ENCODE data around the gene LRRC74B.
"Not testable (repeated sequence)": the region's sequence is repeated elsewhere in the genome, so short reads cannot be mapped to it uniquely, and the experiment has no call there.

LRRC74B gene

GRCh38 chr22:21031545-21032036 lies 14.2 kb upstream of the LRRC74B start:
- no peak for DNase-seq (ENCODE audit: low read depth in 2 of 3, low spot score in 2 of 3)

- no peak for DNase-seq (ENCODE audit: low read depth in 2 of 3, low spot score in 2 of 3)
Measured at GRCh38 chr22:21032037-21032867, 13.5 kb upstream of the LRRC74B start, which contains the start of gene SLC7A4. Gene SLC7A4, minus strand, starts transcription at chr22:21032561. Its CDS starts 749 bp downstream, at chr22:21031812.

GRCh38 chr22:21032868-21033688 lies 12.7 kb upstream of the LRRC74B start:
- DNase-seq (ENCODE audit: low read depth in 2 of 3, low spot score in 2 of 3): no peak

GRCh38 chr22:21033895-21034294 lies 11.9 kb upstream of the LRRC74B start:
- DNase-seq (ENCODE audit: low read depth in 2 of 3, low spot score in 2 of 3): no peak

GRCh38 chr22:21034989-21035388 lies 10.8 kb upstream of the LRRC74B start:
- DNase-seq (ENCODE audit: low read depth in 2 of 3, low spot score in 2 of 3): no peak

- DNase-seq (ENCODE audit: low read depth in 2 of 3, low spot score in 2 of 3): no peak
Measured at GRCh38 chr22:21038405-21038804, 7.3 kb upstream of the LRRC74B start.

GRCh38 chr22:21039158-21039557 lies 6.6 kb upstream of the LRRC74B start:
- not testable (repeated sequence) for DNase-seq (ENCODE audit: low read depth in 2 of 3, low spot score in 2 of 3)

GRCh38 chr22:21041937-21042336 lies 3.8 kb upstream of the LRRC74B start:
- DNase-seq (ENCODE audit: low read depth in 2 of 3, low spot score in 2 of 3): no peak

GRCh38 chr22:21042978-21043859 lies 2.5 kb upstream of the LRRC74B start:
- no peak for DNase-seq (ENCODE audit: low read depth in 2 of 3, low spot score in 2 of 3)

- DNase-seq (ENCODE audit: low read depth in 2 of 3, low spot score in 2 of 3): no peak
Measured at GRCh38 chr22:21043860-21044535, 1.7 kb upstream of the LRRC74B start.

GRCh38 chr22:21044931-21045584 lies 688 bp upstream of the LRRC74B start:
- DNase-seq (ENCODE audit: low read depth in 2 of 3, low spot score in 2 of 3): no peak

GRCh38 chr22:21047035-21047661 lies 1.4 kb downstream of the LRRC74B start:
- no peak for DNase-seq (ENCODE audit: low read depth in 2 of 3, low spot score in 2 of 3)

GRCh38 chr22:21047730-21048129 lies 2.0 kb downstream of the LRRC74B start:
- DNase-seq (ENCODE audit: low read depth in 2 of 3, low spot score in 2 of 3): no peak

- not testable (repeated sequence) for DNase-seq (ENCODE audit: low read depth in 2 of 3, low spot score in 2 of 3)
Measured at GRCh38 chr22:21048448-21048847, 2.7 kb downstream of the LRRC74B start.

- not testable (repeated sequence) for DNase-seq (ENCODE audit: low read depth in 2 of 3, low spot score in 2 of 3)
Measured at GRCh38 chr22:21048965-21049364, 3.2 kb downstream of the LRRC74B start.

- DNase-seq (ENCODE audit: low read depth in 2 of 3, low spot score in 2 of 3): no peak
Measured at GRCh38 chr22:21051145-21051830, 5.5 kb downstream of the LRRC74B start.

- DNase-seq (ENCODE audit: low read depth in 2 of 3, low spot score in 2 of 3): no peak
Measured at GRCh38 chr22:21051831-21052400, 6.2 kb downstream of the LRRC74B start.

GRCh38 chr22:21052715-21053459 lies 7.1 kb downstream of the LRRC74B start:
- no peak for DNase-seq (ENCODE audit: low read depth in 2 of 3, low spot score in 2 of 3)

All from activated CD8-positive, alpha-beta memory T cell treated with anti-CD3 and anti-CD28 coated beads for 48 hours (primary cell).